ENCODE data around the gene THAP8. TPM values are rescaled to one million over a fixed set of nuclear protein-coding genes. Genes with fewer than 3 reads are reported as not detected.

THAP8 gene
- total RNA-seq, 1 experiment from 2014 or later: 7.6 TPM

DNA sequence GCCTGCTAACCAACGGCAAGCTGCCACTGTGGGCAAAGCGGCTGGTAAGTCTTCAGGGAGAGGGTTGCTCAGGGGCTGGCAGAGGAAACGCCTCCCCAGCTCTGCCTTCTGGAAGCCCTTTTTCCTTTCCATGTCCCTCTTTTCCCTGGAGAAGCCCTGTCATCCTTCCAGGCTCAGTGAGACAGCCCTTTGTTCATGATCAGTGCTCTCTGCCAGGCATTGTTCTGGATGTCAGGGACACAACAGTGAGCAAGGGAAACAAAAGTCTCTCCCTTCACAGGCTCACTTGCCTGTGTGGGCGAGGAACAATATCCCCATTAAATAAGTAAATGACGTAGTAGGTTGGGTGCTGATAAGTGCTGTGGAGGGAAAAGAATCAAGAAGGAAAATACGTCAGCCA, 43.0 kb upstream of the THAP8 start:
- Mint-ChIP-seq H3K27me3 (ENCODE audit: insufficient read depth, unreplicated experiment) (no peaks in the 10 kb centered on the region), H3K27ac (ENCODE audit: unreplicated experiment) (no peak overlapping the region), H3K4me3 (ENCODE audit: unreplicated experiment) (no peak overlapping the region), H3K9me3 (ENCODE audit: unreplicated experiment) (no peaks in the 10 kb centered on the region), H3K4me1 (ENCODE audit: low read depth, unreplicated experiment) (no peaks in the 10 kb centered on the region), H3K36me3 (ENCODE audit: insufficient read depth, unreplicated experiment) (peaks cover 55% of the 10 kb centered on the region)
- Histone ChIP-seq H3K4me1 (no peaks in the 10 kb centered on the region), H3K4me3 (ENCODE audit: low read depth, low read length) (no peak overlapping the region), H3K27me3 (replicated peaks; ENCODE audit: control insufficient read depth, insufficient read depth, low read length) (no peaks in the 10 kb centered on the region), H3K9me3 (no peaks in the 10 kb centered on the region), H3K36me3 (ENCODE audit: control insufficient read depth, insufficient read depth, low read length) (no peaks in the 10 kb centered on the region)
- intact Hi-C loops (cut with micrococcal nuclease; ENCODE audit: unreplicated experiment): no loop called here
- TF ChIP-seq, protein P1, sequence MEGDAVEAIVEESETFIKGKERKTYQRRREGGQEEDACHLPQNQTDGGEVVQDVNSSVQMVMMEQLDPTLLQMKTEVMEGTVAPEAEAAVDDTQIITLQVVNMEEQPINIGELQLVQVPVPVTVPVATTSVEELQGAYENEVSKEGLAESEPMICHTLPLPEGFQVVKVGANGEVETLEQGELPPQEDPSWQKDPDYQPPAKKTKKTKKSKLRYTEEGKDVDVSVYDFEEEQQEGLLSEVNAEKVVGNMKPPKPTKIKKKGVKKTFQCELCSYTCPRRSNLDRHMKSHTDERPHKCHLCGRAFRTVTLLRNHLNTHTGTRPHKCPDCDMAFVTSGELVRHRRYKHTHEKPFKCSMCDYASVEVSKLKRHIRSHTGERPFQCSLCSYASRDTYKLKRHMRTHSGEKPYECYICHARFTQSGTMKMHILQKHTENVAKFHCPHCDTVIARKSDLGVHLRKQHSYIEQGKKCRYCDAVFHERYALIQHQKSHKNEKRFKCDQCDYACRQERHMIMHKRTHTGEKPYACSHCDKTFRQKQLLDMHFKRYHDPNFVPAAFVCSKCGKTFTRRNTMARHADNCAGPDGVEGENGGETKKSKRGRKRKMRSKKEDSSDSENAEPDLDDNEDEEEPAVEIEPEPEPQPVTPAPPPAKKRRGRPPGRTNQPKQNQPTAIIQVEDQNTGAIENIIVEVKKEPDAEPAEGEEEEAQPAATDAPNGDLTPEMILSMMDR (IDR thresholded peaks at IDR 0.05; ENCODE audit: insufficient read depth in 1 of 2, low read depth in 1 of 2, low read length in 1 of 2, severe bottlenecking in 1 of 2, unreplicated experiment in 1 of 2): no peak
- BruUV-seq (replicated peaks): no TSS peak
- ChIA-PET POLR2A (no interaction called here), CTCF (no interaction called here)
- DNase-seq: no peak

DNA sequence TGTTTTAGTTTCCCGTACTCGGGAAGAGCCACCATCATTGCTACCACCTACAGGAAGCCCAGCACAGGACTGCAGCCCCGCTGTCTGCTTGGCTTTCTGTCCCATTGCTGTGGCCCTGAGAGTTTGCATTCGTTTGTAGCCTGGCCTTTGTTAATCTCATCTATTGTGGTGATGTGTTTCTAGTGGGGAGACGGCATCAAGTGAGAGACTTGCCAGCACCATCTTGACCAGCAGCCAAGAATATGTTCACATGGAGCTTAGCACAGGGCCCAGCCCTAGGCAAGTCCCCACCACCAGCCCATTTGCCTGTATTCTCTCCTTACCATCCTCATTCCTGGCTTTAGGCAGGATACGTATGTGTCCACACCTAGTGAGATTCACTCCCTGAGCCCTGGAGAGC, 39.6 kb upstream of the THAP8 start:
- BruUV-seq (replicated peaks): no TSS peak
- no peaks in the 10 kb centered on the region for H3K9me3 ChIP-seq
- POLR2A ChIA-PET: no interaction called here

DNA sequence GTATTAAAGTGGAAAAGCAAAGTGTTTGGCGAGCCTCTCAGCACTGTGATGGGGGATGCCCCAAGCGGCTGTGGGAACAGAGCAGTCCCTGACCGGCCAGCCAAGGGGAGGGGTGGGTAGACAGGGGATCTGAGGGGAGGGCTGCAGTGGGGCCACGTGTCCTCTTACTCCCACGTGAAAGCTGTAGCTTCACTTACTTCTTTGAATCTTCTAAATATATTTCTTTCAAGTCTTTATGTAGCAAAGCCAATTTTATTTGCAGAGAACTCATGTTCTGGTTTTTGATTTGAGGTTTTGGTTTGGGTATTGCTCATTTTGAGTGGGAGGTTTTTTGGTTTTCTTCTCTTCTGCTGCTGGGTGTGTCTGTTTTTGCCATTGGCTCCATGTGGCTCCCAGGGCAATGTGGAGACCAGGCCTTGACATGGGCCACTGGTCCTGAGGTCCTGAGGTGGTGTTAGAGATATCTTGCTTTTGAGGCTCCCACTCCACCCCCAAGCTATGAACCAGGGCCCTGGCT, 39.1 kb upstream of the THAP8 start:
- Mint-ChIP-seq H3K4me3 (ENCODE audit: unreplicated experiment) (no peak overlapping the region), H3K36me3 (ENCODE audit: insufficient read depth, unreplicated experiment) (peaks cover 55% of the 10 kb centered on the region), H3K9me3 (ENCODE audit: unreplicated experiment) (no peaks in the 10 kb centered on the region), H3K27ac (ENCODE audit: unreplicated experiment) (no peak overlapping the region), H3K27me3 (ENCODE audit: insufficient read depth, unreplicated experiment) (no peaks in the 10 kb centered on the region), H3K4me1 (ENCODE audit: low read depth, unreplicated experiment) (no peaks in the 10 kb centered on the region)
- intact Hi-C loops (cut with micrococcal nuclease; ENCODE audit: unreplicated experiment): no loop called here
- Histone ChIP-seq H3K27me3 (replicated peaks; ENCODE audit: control insufficient read depth, insufficient read depth, low read length) (no peaks in the 10 kb centered on the region), H3K9me3 (no peaks in the 10 kb centered on the region), H3K4me3 (ENCODE audit: low read depth, low read length) (no peak overlapping the region), H3K36me3 (ENCODE audit: control insufficient read depth, insufficient read depth, low read length) (peaks cover 1% of the 10 kb centered on the region; the same call in 1 of the 2 replicates), H3K4me1 (no peaks in the 10 kb centered on the region)
- TF ChIP-seq, protein P1 (IDR thresholded peaks at IDR 0.05; ENCODE audit: insufficient read depth in 1 of 2, low read depth in 1 of 2, low read length in 1 of 2, severe bottlenecking in 1 of 2, unreplicated experiment in 1 of 2): no peak
- CTCF ChIA-PET: no interaction called here
- POLR2A ChIA-PET: no interaction called here
- no peak for DNase-seq
- BruUV-seq (replicated peaks): no TSS peak

More for the DNA sequence above, 39.6 kb upstream of the THAP8 start:
- H3K36me3 Mint-ChIP-seq (ENCODE audit: insufficient read depth, unreplicated experiment): peaks cover 55% of the 10 kb centered on the region
- intact Hi-C loops (cut with micrococcal nuclease; ENCODE audit: unreplicated experiment): no loop called here
- H3K9me3 Mint-ChIP-seq (ENCODE audit: unreplicated experiment): no peaks in the 10 kb centered on the region
- no peaks in the 10 kb centered on the region for H3K4me1 Mint-ChIP-seq (ENCODE audit: low read depth, unreplicated experiment)
- CTCF ChIA-PET: no interaction called here
- no peak overlapping the region for H3K4me3 Mint-ChIP-seq (ENCODE audit: unreplicated experiment)
- TF ChIP-seq, protein P1 (IDR thresholded peaks at IDR 0.05; ENCODE audit: insufficient read depth in 1 of 2, low read depth in 1 of 2, low read length in 1 of 2, severe bottlenecking in 1 of 2, unreplicated experiment in 1 of 2): no peak
- no peak for DNase-seq
- no peaks in the 10 kb centered on the region for H3K27me3 Mint-ChIP-seq (ENCODE audit: insufficient read depth, unreplicated experiment)
- H3K4me1 ChIP-seq: no peaks in the 10 kb centered on the region
- H3K27me3 ChIP-seq (replicated peaks; ENCODE audit: control insufficient read depth, insufficient read depth, low read length): no peaks in the 10 kb centered on the region
- no peaks in the 10 kb centered on the region; the same call in 1 of the 2 replicates for H3K36me3 ChIP-seq (ENCODE audit: control insufficient read depth, insufficient read depth, low read length)
- no peak overlapping the region for H3K27ac Mint-ChIP-seq (ENCODE audit: unreplicated experiment)
- no peak overlapping the region for H3K4me3 ChIP-seq (ENCODE audit: low read depth, low read length)

Data from Caco-2 (cell line).